ENCODE results near the gene PRRG1. TPM values are rescaled to one million over a fixed set of nuclear protein-coding genes. Genes with fewer than 3 reads are reported as not detected.
A peak's percentile ranks its signal among the peaks of the same experiment; 100 is the strongest.
"Not testable (repeated sequence)": the region's sequence is repeated elsewhere in the genome, so short reads cannot be mapped to it uniquely, and the experiment has no call there.

PRRG1 gene
- total RNA-seq, result not detected

DNA sequence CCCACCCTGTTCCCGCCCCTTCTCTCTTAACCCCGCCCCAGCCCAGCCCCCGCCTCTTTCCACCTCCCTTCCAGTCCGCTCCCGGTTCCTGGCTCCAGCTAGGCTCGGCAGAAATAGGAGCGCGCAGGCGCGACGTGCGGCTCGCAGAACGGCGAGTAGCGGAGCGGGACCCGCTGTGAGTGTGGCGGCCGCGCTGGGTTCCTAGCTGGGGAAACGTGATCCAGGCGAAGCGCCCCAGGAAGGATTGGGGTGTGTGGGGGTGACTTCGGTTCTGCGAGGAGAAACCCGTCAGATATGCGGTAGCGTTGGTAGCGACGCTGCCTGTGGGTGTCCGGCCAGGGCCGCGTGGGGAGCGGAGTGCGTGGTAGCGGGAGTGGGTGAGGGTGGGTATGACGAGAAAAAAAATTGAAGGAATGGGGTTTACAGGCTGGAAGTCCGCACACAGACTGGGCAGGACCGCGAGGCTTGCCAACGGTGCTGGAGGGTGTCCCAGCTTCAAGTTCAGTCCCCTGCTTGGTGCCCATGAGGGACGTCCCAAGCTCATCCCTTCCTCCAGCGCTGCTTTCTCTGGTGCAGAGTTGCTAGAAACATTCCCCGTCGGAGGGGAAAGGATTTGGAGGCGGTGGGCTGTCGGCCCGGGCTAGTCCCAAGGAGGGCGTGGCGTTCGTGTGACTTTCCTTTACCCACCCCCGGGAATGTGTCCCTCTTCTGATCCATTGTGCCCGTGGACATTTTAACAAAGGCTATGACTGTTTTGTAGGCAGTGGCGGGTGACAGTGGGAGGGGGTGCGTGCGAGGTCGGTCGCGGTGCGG is at the start of gene PRRG1:
Gene PRRG1 (plus strand): TSS at position 144 of the 813 bp plus-strand sequence. CDS start 56,886 bp downstream, outside the sequence.
- Mint-ChIP-seq H3K4me1 (ENCODE audit: low read depth) (peaks cover 4% of the 10 kb centered on the region), H3K36me3 (ENCODE audit: low read depth) (no peaks in the 10 kb centered on the region), H3K9me3 (no peaks in the 10 kb centered on the region), H3K27ac (no peak within 1 kb of the TSS), H3K27me3 (ENCODE audit: low read depth) (peaks cover 17% of the 10 kb centered on the region), H3K4me3 (peak within 1 kb of the TSS; percentile 34)
- no peak for DNase-seq
- CTCF ChIA-PET, result no interaction called here
- intact Hi-C loops (cut with micrococcal nuclease), result no loop called here

DNA sequence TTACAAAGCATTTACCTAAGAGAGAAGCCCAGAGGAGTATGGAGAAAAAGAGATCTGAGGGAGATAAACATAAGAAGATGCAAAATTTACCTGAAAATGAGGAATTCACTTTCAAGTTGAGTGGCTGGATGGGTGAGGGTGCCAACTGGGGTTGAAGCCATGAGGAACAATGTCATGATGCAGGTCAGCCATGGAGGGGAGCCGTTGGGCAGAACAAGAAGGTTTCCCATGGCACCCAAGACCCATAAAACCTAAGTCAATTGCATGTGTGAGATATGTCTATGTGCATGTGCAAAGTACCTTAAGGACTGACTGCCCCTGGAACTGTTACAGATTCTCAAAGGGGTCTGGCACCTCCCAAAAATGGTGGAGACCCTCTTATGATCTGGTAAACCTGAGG is 46.6 kb upstream of the PRRG1 start:
- Mint-ChIP-seq H3K4me3 (no peak overlapping the region), H3K36me3 (ENCODE audit: low read depth) (no peaks in the 10 kb centered on the region), H3K27ac (no peak overlapping the region), H3K27me3 (ENCODE audit: low read depth) (no peaks in the 10 kb centered on the region), H3K4me1 (ENCODE audit: low read depth) (no peaks in the 10 kb centered on the region), H3K9me3 (peaks cover 2% of the 10 kb centered on the region)
- intact Hi-C loops (cut with micrococcal nuclease), result no loop called here
- CTCF ChIA-PET, result no interaction called here
- DNase-seq, result no peak

DNA sequence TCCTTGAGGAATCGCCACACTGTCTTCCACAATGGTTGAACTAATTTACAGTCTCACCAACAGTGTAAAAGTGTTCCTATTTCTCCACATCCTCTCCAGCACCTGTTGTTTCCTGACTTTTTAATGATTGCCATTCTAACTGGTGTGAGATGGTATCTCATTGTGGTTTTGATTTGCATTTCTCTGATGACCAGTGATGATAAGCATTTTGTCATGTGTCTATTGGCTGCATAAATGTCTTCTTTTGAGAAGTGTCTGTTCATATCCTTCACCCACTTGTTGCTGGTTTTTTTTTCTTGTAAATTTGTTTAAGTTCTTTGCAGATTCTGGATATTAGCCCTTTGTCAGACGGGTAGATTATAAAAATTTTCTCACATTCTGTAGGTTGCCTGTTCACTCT is 43.9 kb upstream of the PRRG1 start:
- CTCF ChIA-PET, H3K27ac Mint-ChIP-seq, H3K4me3 Mint-ChIP-seq: not testable (repeated sequence)

DNA sequence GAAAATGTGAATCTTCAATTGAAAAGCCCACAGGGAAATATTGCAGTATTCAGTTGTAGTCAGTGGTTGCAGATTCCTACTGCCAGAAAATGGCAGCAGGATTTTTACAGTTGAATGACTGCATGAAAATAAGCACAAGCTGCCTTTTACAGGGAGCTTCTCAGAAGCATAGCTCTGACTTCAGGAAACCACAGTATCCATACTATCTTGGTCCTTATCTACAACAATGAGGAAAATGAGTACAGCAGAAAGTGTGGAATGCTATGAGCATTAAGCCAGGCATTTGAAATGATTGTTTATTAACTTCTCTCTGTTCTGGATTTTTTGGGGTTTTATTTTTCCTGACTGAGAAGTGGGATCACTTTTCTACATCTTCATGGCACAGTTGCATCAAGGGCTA is 34.6 kb upstream of the PRRG1 start:
- Mint-ChIP-seq H3K36me3 (ENCODE audit: low read depth) (no peaks in the 10 kb centered on the region), H3K27ac (no peak overlapping the region), H3K27me3 (ENCODE audit: low read depth) (no peaks in the 10 kb centered on the region), H3K4me1 (ENCODE audit: low read depth) (no peaks in the 10 kb centered on the region), H3K4me3 (no peak overlapping the region), H3K9me3 (no peaks in the 10 kb centered on the region)
- no peak for DNase-seq
- CTCF ChIA-PET, result no interaction called here
- intact Hi-C loops (cut with micrococcal nuclease), result no loop called here

More for the DNA sequence above, 43.9 kb upstream of the PRRG1 start:
- H3K36me3 Mint-ChIP-seq (ENCODE audit: low read depth); H3K27me3 Mint-ChIP-seq (ENCODE audit: low read depth); intact Hi-C loops (cut with micrococcal nuclease); DNase-seq; H3K9me3 Mint-ChIP-seq; H3K4me1 Mint-ChIP-seq (ENCODE audit: low read depth): not testable (repeated sequence)

DNA sequence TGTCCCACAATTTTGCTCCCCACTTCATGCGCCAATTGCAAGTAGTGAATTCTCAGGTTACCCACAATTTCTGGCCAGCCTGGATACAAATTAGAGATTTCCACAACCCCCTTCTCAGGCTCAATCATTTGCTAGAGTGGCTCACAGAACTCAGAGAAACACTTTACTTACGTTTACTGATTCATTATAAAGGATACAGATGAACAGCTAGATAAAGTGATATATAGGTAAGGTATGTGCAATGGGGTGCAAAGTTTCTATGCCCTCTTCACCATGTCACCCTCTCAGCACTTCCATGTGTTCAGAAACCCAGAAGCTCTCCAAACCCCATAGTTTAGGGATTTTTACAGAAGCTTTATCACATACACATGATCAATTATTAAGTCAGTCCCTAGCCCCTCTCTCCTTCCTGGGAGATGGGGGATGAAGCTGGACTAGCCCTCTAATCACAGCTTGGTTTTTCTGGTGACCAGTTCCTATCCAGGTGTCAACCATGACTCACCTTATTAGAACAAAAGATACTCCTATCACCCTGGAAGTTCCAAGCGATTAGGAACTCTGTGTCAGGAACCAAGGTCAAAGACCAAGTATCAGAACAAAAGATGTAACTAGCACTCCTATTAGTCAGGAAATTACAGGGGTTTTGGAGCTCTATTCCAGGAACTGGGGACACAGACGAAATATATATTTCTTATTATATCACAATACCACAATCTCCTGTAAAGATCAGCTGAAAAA is 33.5 kb upstream of the PRRG1 start:
- Mint-ChIP-seq H3K27me3 (ENCODE audit: low read depth) (no peaks in the 10 kb centered on the region), H3K9me3 (no peaks in the 10 kb centered on the region), H3K27ac (no peak overlapping the region), H3K4me3 (no peak overlapping the region), H3K36me3 (ENCODE audit: low read depth) (no peaks in the 10 kb centered on the region), H3K4me1 (ENCODE audit: low read depth) (no peaks in the 10 kb centered on the region)
- DNase-seq, result no peak
- CTCF ChIA-PET, result interaction anchor here (0.5 kb wide), 1 partner anchor 321 kb away, joined by 3 read pairs; no protein-coding TSS in a partner anchor
- intact Hi-C loops (cut with micrococcal nuclease), result no loop called here

DNA sequence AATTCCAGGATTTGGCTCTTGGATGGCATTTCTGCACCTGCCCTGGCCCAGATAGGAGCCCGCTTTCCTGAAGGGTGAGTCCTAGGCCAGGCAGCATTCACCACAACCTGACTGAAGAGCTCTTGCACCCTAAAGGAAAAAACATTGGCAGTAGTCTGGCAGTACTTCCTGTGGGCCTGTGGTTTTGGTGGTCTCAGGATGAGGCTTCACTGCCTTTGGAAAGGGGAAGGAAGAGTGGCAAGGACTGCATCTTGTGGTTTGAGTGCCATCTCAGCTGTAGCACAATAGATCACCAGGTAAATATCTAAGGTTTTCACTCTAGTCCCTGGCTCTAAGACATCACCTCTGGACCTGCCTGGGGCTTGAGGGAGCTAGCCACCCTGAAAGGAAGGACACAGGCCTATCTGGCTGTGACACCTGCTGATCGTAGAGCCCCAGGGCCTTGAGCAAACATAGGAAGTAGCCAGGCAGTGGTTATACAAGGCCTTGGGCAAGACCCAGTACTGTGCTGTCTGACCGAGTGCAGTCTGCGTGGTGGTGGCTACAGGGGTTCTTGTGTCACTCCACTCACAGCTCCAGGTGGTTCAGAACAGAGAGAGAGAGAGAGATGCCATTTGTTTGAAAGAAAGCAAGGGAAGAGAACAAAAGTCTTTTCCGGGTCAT is 28.5 kb upstream of the PRRG1 start:
- no peaks in the 10 kb centered on the region for H3K9me3 Mint-ChIP-seq
- H3K4me3 Mint-ChIP-seq, result no peak overlapping the region
- H3K4me1 Mint-ChIP-seq (ENCODE audit: low read depth), result no peaks in the 10 kb centered on the region
- no peak for DNase-seq
- intact Hi-C loops (cut with micrococcal nuclease), result no loop called here
- CTCF ChIA-PET, result no interaction called here
- H3K36me3 Mint-ChIP-seq (ENCODE audit: low read depth), result no peaks in the 10 kb centered on the region
- no peak overlapping the region for H3K27ac Mint-ChIP-seq
- H3K27me3 Mint-ChIP-seq (ENCODE audit: low read depth), result no peaks in the 10 kb centered on the region

DNA sequence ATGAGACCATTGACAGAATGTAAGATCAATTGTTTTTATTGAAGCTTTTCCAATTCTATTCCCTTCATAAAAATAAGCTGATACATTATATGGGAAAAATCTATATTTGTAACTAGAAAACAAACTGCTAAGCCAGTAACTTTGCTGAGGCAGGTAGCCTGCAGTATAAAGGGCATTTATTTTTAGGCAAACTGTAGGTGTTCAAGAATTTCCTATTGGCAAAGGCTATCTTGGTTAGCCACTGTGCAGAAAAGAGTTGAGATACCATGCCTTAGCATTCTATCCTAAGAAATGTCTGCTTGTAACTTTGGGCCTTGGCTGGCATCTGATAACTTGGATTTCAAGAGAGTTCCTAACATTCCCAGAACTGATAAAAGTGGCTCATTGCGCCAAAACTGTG is 18.5 kb upstream of the PRRG1 start:
- no peaks in the 10 kb centered on the region for H3K27me3 Mint-ChIP-seq (ENCODE audit: low read depth)
- no peaks in the 10 kb centered on the region for H3K36me3 Mint-ChIP-seq (ENCODE audit: low read depth)
- no peaks in the 10 kb centered on the region for H3K9me3 Mint-ChIP-seq
- no peaks in the 10 kb centered on the region for H3K4me1 Mint-ChIP-seq (ENCODE audit: low read depth)
- DNase-seq, result no peak
- intact Hi-C loops (cut with micrococcal nuclease), result no loop called here
- CTCF ChIA-PET, result no interaction called here
- H3K4me3 Mint-ChIP-seq, result no peak overlapping the region
- no peak overlapping the region for H3K27ac Mint-ChIP-seq

DNA sequence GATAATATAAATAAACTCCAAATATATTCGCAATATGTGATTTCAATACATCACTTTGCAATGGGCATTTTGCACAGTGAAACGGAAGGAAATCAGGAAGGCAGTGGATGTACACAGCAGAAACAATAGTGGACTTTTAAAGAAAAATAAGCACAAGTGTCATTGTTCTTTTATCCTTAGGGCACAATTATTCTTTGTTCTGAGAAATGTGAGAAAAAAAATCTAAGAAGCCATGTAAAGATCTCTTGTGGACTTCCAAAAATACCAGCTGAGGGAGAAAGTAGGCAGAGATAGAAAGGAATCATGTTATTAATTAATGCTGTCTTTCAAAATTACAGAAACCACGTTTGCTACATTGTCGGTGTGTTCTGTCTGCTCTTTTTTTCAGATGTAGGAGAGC is 17.6 kb upstream of the PRRG1 start:
- H3K36me3 Mint-ChIP-seq (ENCODE audit: low read depth), result no peaks in the 10 kb centered on the region
- intact Hi-C loops (cut with micrococcal nuclease), result no loop called here
- no peaks in the 10 kb centered on the region for H3K9me3 Mint-ChIP-seq
- no peaks in the 10 kb centered on the region for H3K4me1 Mint-ChIP-seq (ENCODE audit: low read depth)
- DNase-seq, result no peak
- no peak overlapping the region for H3K4me3 Mint-ChIP-seq
- CTCF ChIA-PET, result no interaction called here
- no peaks in the 10 kb centered on the region for H3K27me3 Mint-ChIP-seq (ENCODE audit: low read depth)
- H3K27ac Mint-ChIP-seq, result no peak overlapping the region

DNA sequence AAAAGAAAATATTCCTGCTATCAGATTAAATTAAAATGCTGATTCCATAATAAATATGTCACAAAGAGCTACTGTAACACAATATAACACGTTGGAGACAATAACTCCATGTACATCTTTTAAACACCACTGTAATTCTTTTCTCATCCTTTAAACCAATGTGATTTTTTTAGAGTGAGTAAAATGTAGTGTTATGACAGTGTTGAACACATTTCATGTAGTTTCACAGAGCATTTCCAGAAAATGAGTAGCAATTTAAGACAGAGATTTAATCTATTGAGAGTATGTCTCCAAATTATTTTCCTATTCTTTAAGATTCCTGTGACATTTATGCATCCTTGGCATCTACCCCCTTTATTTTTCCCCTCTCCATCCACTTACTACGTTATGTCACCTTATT is 17.1 kb upstream of the PRRG1 start:
- H3K36me3 Mint-ChIP-seq (ENCODE audit: low read depth), result no peaks in the 10 kb centered on the region
- intact Hi-C loops (cut with micrococcal nuclease), result no loop called here
- CTCF ChIA-PET, result no interaction called here
- H3K4me1 Mint-ChIP-seq (ENCODE audit: low read depth), result no peaks in the 10 kb centered on the region
- no peaks in the 10 kb centered on the region for H3K9me3 Mint-ChIP-seq
- no peaks in the 10 kb centered on the region for H3K27me3 Mint-ChIP-seq (ENCODE audit: low read depth)
- H3K4me3 Mint-ChIP-seq, result no peak overlapping the region
- DNase-seq, result no peak
- H3K27ac Mint-ChIP-seq, result no peak overlapping the region

DNA sequence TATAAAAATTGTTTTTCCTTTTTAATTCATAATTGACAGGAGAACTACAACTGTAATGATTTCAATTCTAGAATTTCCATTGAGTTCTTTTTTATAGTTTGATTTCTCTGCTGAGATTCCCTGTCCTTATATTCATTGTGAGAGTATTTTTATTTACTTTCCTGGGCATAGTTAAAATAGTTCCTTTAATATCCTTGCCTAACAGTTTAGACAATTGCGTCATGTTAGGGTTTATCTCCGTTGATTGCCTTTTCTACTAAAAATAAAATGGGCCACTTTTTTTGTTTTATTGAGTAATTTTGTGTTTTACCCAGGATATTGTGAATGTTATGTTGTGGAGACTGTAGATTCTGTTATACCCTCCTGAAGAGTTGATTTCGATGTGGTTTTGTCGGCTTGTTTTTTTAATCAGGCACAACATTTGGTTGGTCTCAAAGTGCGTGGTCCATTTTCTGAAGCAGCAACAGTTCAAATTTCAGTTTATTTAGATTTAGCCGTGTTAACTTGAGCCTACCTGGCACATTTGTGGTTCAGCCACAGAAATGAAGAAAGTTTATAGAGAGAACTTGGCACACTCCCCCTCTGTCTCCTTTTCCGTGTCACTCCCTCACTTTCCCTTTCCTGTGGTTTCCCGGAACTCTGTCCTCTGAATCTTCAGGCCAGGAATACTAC is 16.0 kb upstream of the PRRG1 start:
- intact Hi-C loops (cut with micrococcal nuclease), result no loop called here
- Mint-ChIP-seq H3K4me3 (no peak overlapping the region), H3K9me3 (no peaks in the 10 kb centered on the region), H3K27ac (no peak overlapping the region), H3K36me3 (ENCODE audit: low read depth) (no peaks in the 10 kb centered on the region), H3K4me1 (ENCODE audit: low read depth) (no peaks in the 10 kb centered on the region), H3K27me3 (ENCODE audit: low read depth) (no peaks in the 10 kb centered on the region)
- DNase-seq, result no peak
- CTCF ChIA-PET, result no interaction called here

DNA sequence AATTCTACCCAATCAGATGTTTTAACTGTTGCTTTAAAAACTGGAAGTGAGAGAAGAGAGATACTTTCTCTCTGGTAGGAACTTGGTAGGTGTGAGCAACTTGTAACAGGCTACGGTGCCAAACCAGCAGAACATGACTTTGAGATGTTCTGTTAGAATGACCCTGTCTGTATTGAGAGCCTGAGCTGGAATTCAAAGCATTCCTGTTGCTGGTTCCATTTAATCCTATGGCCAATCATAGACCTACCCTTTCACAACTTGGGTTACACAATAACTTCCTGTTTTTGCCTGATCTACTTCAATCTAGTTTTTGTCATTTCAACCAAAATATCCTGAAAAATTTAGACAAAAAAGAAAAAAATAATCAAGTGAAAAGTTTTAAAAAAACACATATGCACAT is 1.7 kb upstream of the PRRG1 start:
- H3K27me3 Mint-ChIP-seq (ENCODE audit: low read depth), result peaks cover 15% of the 10 kb centered on the region
- H3K36me3 Mint-ChIP-seq (ENCODE audit: low read depth), result no peaks in the 10 kb centered on the region
- H3K9me3 Mint-ChIP-seq, result no peaks in the 10 kb centered on the region
- H3K4me1 Mint-ChIP-seq (ENCODE audit: low read depth), result peaks cover 4% of the 10 kb centered on the region
- CTCF ChIA-PET, result no interaction called here
- intact Hi-C loops (cut with micrococcal nuclease), result no loop called here
- no peak overlapping the region for H3K27ac Mint-ChIP-seq
- no peak for DNase-seq
- no peak overlapping the region for H3K4me3 Mint-ChIP-seq

DNA sequence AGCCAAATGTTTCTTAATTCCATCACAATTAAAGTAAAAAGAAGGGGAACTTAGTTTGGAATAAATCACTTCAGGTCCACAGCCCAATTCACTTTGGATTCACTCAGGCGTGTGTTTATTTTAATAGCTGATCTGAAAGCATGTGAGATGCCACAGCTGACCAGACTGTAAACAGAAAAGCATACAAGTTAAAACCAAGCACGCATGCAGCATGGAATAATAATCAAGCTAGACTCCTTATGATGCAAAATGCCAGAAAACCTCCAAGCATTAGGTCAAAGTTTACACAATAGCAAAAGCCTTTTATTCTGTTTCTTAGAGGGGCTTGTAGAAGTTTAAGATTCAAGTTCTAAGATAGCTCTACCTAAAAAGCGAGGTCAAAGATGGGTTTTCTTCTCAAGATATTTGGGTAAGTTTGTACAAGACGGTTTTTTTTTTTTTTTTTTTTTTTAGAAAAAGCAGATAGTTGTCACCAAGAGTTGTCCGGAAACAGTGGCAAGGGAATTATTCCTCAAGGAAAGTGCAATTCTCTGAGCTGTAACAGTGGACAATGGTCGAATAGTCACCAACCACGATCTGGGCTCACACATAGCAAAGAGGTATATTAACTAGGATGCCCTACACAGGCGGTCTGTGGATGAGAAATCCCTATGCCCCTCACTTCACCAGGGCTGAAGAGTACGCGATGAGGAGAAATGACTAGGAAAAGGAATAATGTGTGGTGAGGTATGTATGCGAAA is 763 bp upstream of the PRRG1 start:
- Mint-ChIP-seq H3K4me3 (peak overlapping the region; percentile 21), H3K9me3 (no peaks in the 10 kb centered on the region), H3K27ac (no peak overlapping the region), H3K27me3 (ENCODE audit: low read depth) (peaks cover 15% of the 10 kb centered on the region), H3K4me1 (ENCODE audit: low read depth) (peaks cover 4% of the 10 kb centered on the region), H3K36me3 (ENCODE audit: low read depth) (no peaks in the 10 kb centered on the region)
- CTCF ChIA-PET, result no interaction called here
- DNase-seq, result no peak
- intact Hi-C loops (cut with micrococcal nuclease), result no loop called here
